Pancreas (tissue), 10 donors: ENCODE measurements around the gene FCER2. TPM values are rescaled to one million over a fixed set of nuclear protein-coding genes. Genes with fewer than 3 reads are reported as not detected.
A peak's percentile ranks its signal among the peaks of the same experiment; 100 is the strongest.

Source experiments
- ATAC-seq, 4 donors: fragments of 200-7000 bp; cut with Tn5 transposase; one replicate each; pipeline versions ENCODE4 v1.8.0 to v1.9.1; 2020; ENCODE audit warnings: mild to moderate bottlenecking in 4 of 4, moderate library complexity in 4 of 4
- DNase-seq, 6 donors: peaks; one replicate each; pipeline ENCODE4 v3.0.0-alpha.2; 2020
- FAIRE-seq: peaks from 2 replicates; lab custom pipeline; 2012; peaks lifted over from hg19 to GRCh38; lab: Jason Lieb, UNC
- H3K27ac ChIP-seq, 4 donors: fragments of 200-600 bp; sonication (generic); 1 replicate in 3 of 4; 2 replicates in 1 of 4; pipeline versions ENCODE4 v1.5.0 to v1.8.0; 2020
- H3K27me3 ChIP-seq, 4 donors: fragments of 200-600 bp; one replicate each; pipeline ENCODE4 v1.8.0; 2021
- H3K36me3 ChIP-seq, 3 donors: fragments of 200-600 bp; sonication (generic) in 1 of 3; one replicate each; pipeline versions ENCODE4 v1.5.0 to v1.8.0; 2020 to 2021
- H3K4me1 ChIP-seq, 3 donors: fragments of 200-600 bp; one replicate each; pipeline ENCODE4 v1.8.0; 2021
- H3K4me3 ChIP-seq, 4 donors: fragments of 200-600 bp; sonication (generic) in 2 of 4; one replicate each; pipeline versions ENCODE4 v1.5.0 to v1.8.0; 2020 to 2021
- H3K9me3 ChIP-seq, 4 donors: fragments of 200-600 bp; one replicate each; pipeline ENCODE4 v1.8.0; 2021
- WGBS, 2 donors: extraction: QIAGEN DNeasy Blood & Tissue Kit; methylation state at CpG; one replicate each; pipeline ENCODE4 v1.1.7; 2013; 5-methylcytosine and 5-hydroxymethylcytosine counted together
- intact Hi-C, 3 donors: fragments of 100-400 bp; cut with DNase I; formaldehyde crosslinking; loops; one replicate each; pipeline versions ENCODE4 v1.11.1 to v1.14.2; 2022
- polyA plus RNA-seq, 2 donors: library from polyadenylated mRNA; stranded (reverse); fragments of 200-250 nt; gene quantifications; one replicate each; pipeline ENCODE4 v1.2.3, GENCODE V29; 2013
- total RNA-seq, 6 donors: library from RNA; stranded (reverse); fragmentation: NEBNext Ultra II Directional in 4 of 6; extraction: Animal tissue kit (Norgen Biotek cat#: 25700) in 4 of 6; gene quantifications; one replicate each; pipeline versions ENCODE4 v1.2.1 to v1.2.4, GENCODE V29; 2021 to 2023
- TF ChIP-seq, protein P1 (sequence below), 4 donors: fragments of 200-600 bp; sonication (generic) in 3 of 4; IDR thresholded peaks; one replicate each; pipeline versions ENCODE4 v1.5.0 to v1.8.0; 2021; ENCODE audit warnings: antibody characterized with exemption in 4 of 4
- donor health status: healthy with polysubstance abuse.
- donor health status: DM: no; HTN: no; CAD: no; lungs with moderate emphysema.
- donor health status: DM: no; HTN: no; CAD: no.
- donor health status: control.
- donor health status: control.
- donor health status: Bipolar disorder and iron deficiency.
- donor health status: DM: yes; HTN: yes; CAD: no.
- donor health status: DM: no; HTN: no; CAD: no.
- donor health status: DM: no; HTN: no; CAD: no.
- donor health status: DM: yes; HTN: yes; CAD: no.

Gene FCER2
- total and polyA plus RNA-seq, 8 donors = 0.08 to 0.51 (median 0.19) TPM; not detected in 5

DNA sequence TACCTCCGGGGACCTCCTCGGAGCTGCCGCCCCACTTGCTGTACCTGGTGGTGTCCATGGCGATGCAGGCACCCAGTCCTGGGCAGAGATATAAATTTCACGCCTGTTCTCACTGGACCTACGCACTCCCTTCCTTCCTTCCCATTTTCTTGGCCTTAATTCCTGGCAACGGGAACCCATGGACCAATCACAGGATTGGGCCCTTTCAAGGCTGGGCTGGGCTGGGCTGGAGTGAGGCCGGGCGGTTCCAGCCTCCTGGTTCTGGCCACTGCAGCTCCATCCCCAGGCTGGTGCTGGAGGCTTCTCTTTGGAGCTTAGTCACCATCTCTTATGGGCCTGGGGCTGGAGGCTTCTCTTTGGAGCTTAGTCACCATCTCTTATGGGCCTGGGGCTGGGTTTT is 30.1 kb upstream of the FCER2 start, which contains the start of gene CLEC4G:
TSS of gene CLEC4G (minus strand) at position 66 of the 400 bp plus-strand sequence. CDS start at position 58, 8 bp downstream.
- no peak within 1 kb of the TSS for H3K4me3 ChIP-seq
- intact Hi-C loops = loop anchor here in 1 of 3 donors (5.0 kb wide), 1 partner anchor 200 kb away; no protein-coding TSS in a partner anchor
- no peaks in the 10 kb centered on the region for H3K36me3 ChIP-seq
- H3K27me3 ChIP-seq = peaks cover 0 to 18% (median 2%) of the 10 kb centered on the region in 4 donors
- no peak for DNase-seq
- 50 to 51% methylated on average over 9 of the region's 9 CpGs for WGBS, 2 donors
- no peak for ATAC-seq
- H3K9me3 ChIP-seq = no peaks in the 10 kb centered on the region
- TF ChIP-seq, protein P1, sequence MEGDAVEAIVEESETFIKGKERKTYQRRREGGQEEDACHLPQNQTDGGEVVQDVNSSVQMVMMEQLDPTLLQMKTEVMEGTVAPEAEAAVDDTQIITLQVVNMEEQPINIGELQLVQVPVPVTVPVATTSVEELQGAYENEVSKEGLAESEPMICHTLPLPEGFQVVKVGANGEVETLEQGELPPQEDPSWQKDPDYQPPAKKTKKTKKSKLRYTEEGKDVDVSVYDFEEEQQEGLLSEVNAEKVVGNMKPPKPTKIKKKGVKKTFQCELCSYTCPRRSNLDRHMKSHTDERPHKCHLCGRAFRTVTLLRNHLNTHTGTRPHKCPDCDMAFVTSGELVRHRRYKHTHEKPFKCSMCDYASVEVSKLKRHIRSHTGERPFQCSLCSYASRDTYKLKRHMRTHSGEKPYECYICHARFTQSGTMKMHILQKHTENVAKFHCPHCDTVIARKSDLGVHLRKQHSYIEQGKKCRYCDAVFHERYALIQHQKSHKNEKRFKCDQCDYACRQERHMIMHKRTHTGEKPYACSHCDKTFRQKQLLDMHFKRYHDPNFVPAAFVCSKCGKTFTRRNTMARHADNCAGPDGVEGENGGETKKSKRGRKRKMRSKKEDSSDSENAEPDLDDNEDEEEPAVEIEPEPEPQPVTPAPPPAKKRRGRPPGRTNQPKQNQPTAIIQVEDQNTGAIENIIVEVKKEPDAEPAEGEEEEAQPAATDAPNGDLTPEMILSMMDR (IDR thresholded peaks at IDR 0.05) = no peak
- H3K27ac ChIP-seq = no peak within 1 kb of the TSS
- no peak for FAIRE-seq
- H3K4me1 ChIP-seq = no peaks in the 10 kb centered on the region

DNA sequence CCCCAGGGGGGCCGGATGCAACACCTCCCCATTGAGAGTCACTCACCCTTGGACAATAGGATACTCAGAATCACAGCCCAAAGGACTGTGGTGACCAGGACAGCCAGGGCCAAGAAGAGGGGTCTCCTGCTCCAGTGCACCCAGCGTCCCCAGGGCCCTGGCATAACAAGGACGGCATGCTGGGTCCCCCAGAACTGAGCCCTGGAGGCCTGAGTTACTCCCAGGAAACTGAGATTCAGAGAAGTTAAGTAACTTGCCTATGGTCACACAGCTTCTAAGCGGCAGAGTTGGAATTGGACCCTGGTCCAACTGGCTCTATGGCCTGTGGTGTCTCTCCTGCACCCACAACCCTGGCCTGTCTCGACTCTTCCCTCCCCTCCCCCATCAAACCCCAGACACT is 29.7 kb upstream of the FCER2 start:
- Histone ChIP-seq H3K27me3 (peaks cover 0 to 18% (median 2%) of the 10 kb centered on the region in 4 donors), H3K9me3 (no peaks in the 10 kb centered on the region), H3K4me3 (no peak overlapping the region), H3K4me1 (no peaks in the 10 kb centered on the region), H3K27ac (no peak overlapping the region), H3K36me3 (no peaks in the 10 kb centered on the region)
- WGBS, 2 donors = 51 to 61% methylated on average over 5 of the region's 5 CpGs
- ATAC-seq = no peak
- intact Hi-C loops = loop anchor here in 1 of 3 donors (5.0 kb wide), 1 partner anchor 201 kb away; no protein-coding TSS in a partner anchor
- TF ChIP-seq, protein P1 (IDR thresholded peaks at IDR 0.05) = no peak
- no peak for FAIRE-seq
- DNase-seq = no peak

DNA sequence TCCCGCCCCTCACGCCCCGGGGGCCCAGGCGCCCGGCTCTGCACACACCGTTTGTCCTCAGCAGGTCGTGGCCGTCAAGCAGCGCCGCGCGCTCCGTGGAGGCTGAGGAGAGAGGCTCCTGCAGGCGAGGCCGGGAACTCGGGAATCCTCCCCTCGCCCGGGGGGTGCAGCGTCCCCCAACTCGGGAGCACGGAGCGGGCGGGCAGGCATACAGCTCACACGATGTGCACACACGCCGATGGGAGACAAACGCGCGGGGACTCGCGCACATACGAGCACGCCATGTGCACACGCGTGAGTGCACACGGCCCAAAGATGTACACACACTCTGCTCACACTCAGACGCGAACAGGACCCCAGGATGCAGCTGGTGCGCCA is 29.3 kb upstream of the FCER2 start:
- Histone ChIP-seq H3K4me3 (no peak overlapping the region), H3K27me3 (peaks cover 0 to 18% (median 2%) of the 10 kb centered on the region in 4 donors), H3K4me1 (no peaks in the 10 kb centered on the region), H3K9me3 (no peaks in the 10 kb centered on the region), H3K27ac (no peak overlapping the region), H3K36me3 (no peaks in the 10 kb centered on the region)
- TF ChIP-seq, protein P1 (IDR thresholded peaks at IDR 0.05) = no peak
- ATAC-seq = no peak
- no peak for FAIRE-seq
- no peak for DNase-seq
- WGBS, 2 donors = 48 to 55% methylated on average over 36 to 39 of the region's 39 CpGs
- intact Hi-C loops = loop anchor here in 1 of 3 donors (5.0 kb wide), 1 partner anchor 201 kb away; no protein-coding TSS in a partner anchor

DNA sequence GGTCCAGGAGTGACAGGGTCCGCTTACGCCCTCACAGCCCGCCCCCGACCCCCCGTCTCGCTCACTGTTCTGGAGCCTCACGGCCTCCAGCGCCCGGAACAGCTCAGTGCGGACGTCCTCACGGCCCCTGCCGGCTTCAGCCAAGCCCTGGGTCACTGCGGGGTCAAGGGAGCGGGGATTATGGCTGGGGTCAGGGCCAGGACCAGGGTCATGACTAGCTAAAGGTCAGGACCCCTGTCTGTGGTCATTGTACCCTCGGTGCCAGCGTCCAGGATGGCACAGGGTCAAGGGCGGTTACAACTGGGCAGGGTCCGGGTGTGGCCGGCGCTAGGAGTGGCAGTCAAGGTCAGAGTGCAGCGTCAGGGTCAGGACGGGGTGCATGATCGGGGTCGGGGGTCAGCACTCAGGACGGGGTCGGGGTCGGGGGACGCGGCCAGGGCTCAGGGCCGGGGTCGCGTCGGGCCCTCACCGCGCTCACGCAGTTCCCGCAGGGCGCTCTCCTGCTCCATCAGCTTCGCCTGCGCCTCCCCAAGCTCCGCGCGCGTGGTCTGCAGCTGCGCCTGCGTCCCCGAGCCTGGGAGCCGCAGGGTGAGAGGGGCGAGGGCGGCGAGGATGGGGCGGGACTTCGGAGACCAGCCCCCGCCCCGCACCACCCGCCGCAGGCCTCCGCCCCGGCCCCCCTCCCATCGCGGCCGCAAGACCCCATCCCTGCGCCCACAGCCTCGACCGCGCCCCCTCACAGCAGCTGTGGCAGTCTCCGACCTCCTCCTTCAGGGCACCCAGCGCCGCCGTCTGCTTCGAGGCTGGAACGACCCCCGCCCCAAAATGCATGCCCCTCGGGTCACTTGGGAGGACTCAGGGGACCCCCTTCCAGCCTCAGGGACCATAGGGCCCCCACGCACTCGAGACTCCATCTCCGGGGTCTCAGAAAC is 28.6 kb upstream of the FCER2 start:
- Histone ChIP-seq H3K27me3 (peaks cover 0 to 18% (median 2%) of the 10 kb centered on the region in 4 donors), H3K9me3 (no peaks in the 10 kb centered on the region), H3K36me3 (no peaks in the 10 kb centered on the region), H3K27ac (no peak overlapping the region), H3K4me1 (no peaks in the 10 kb centered on the region), H3K4me3 (no peak overlapping the region)
- ATAC-seq (no peak), DNase-seq (peak in 1 of 6 donors; percentile 45), FAIRE-seq (no peak)
- 4% methylated on average over 56 to 78 of the region's 78 CpGs for WGBS, 2 donors
- TF ChIP-seq, protein P1 (IDR thresholded peaks at IDR 0.05) = no peak
- intact Hi-C loops = loop anchor here in 1 of 3 donors (5.0 kb wide), 1 partner anchor 202 kb away; no protein-coding TSS in a partner anchor
